HCT116 (cell line): ENCODE results near the gene SCPEP1. TPM values are rescaled to one million over a fixed set of nuclear protein-coding genes. Genes with fewer than 3 reads are reported as not detected.
A peak's percentile ranks its signal among the peaks of the same experiment; 100 is the strongest.

Source experiments
- ATAC-seq: fragments of 200-7000 bp; cut with Tn5 transposase; 2 replicates; pipeline ENCODE4 v1.9.1; 2020; ENCODE audit warnings: mild to moderate bottlenecking, moderate library complexity
- BruUV-seq: library from RNA; stranded (reverse); fragments of 400-500 nt; replicated peaks from 2 replicates; lab custom pipeline; 2021; lab: Mats Ljungman, UMichigan
- CTCF ChIA-PET: fragments of 300-600 bp; sonication (Branson Sonifier 250); formaldehyde crosslinking; loops from one replicate; lab custom pipeline; 2021; ENCODE audit warnings: antibody characterized with exemption; lab: Charles Lee
- POLR2A ChIA-PET: fragments of 300-600, 350-600 bp; sonication (Branson Sonifier 250); formaldehyde crosslinking; loops from one replicate; lab custom pipeline; 2021; ENCODE audit warnings: antibody characterized with exemption; lab: Charles Lee
- RAD21 ChIA-PET, 2 experiments: fragments of 300-600 bp; sonication (Branson Sonifier 250); formaldehyde crosslinking; loops; one replicate each; lab custom pipeline; 2023; ENCODE audit warnings: low total read pairs in 2 of 2; ENCODE audit not compliant: uncharacterized antibody in 2 of 2, unreplicated experiment in 2 of 2, low non-redundant PET in 1 of 2; lab: Charles Lee
- DNase-seq: peaks from one replicate; pipeline ENCODE4 v3.0.0-alpha.2; 2010; ENCODE audit warnings: low read depth, low spot score
- H2AFZ ChIP-seq: fragments of 200-600 bp; shearing (Covaris generic), sonication (generic); 2 replicates; pipeline ENCODE4 v1.6.1; 2017; ENCODE audit warnings: low read depth, mixed run types, mixed read lengths, antibody characterized with exemption, low read length; ENCODE audit not compliant: poor library complexity, severe bottlenecking
- H3K27ac ChIP-seq: 2 replicates; pipeline ENCODE4 v1.5.1; 2012; ENCODE audit warnings: low read depth, low read length
- H3K27me3 ChIP-seq: fragments of 200-600 bp; sonication (generic); 2 replicates; pipeline ENCODE4 v1.6.1; 2016; ENCODE audit warnings: mixed run types, low read length, mixed read lengths; ENCODE audit not compliant: insufficient read depth
- H3K36me3 ChIP-seq, 2 experiments: fragments of 200-500 bp in 1 of 2; fragments of 200-600 bp in 1 of 2; sonication (Bioruptor generic) in 1 of 2; sonication (generic) in 1 of 2; 2 replicates each; pipeline versions ENCODE4 v1.5.1 to v1.6.1; 2014 to 2016; ENCODE audit warnings: low read length in 2 of 2, inconsistent platforms in 1 of 2, mixed read lengths in 1 of 2, mixed run types in 1 of 2; ENCODE audit not compliant: insufficient read depth in 2 of 2, control insufficient read depth in 1 of 2
- H3K4me1 ChIP-seq, 2 experiments: fragments of 200-600 bp in 1 of 2; sonication (generic) in 1 of 2; 2 replicates each; pipeline versions ENCODE4 v1.5.1 to v1.6.1; 2012 to 2017; ENCODE audit warnings: low read length in 2 of 2, inconsistent platforms in 1 of 2, mild to moderate bottlenecking in 1 of 2, mixed read lengths in 1 of 2, mixed run types in 1 of 2, moderate library complexity in 1 of 2; ENCODE audit not compliant: insufficient read depth in 2 of 2, control insufficient read depth in 1 of 2
- H3K4me2 ChIP-seq: fragments of 200-600 bp; sonication (generic); 2 replicates; pipeline ENCODE4 v1.6.1; 2017; ENCODE audit warnings: mixed run types, low read length, mixed read lengths
- H3K4me3 ChIP-seq, 2 experiments: fragments of 200-600 bp in 1 of 2; sonication (generic) in 1 of 2; replicated peaks in 1 of 2; 2 replicates each; pipeline ENCODE4 v1.5.1; 2011 to 2016; ENCODE audit warnings: low read length in 2 of 2, control low read depth in 1 of 2, low read depth in 1 of 2, mild to moderate bottlenecking in 1 of 2, mixed read lengths in 1 of 2, mixed run types in 1 of 2
- H3K79me2 ChIP-seq: fragments of 200-600 bp; sonication (generic); 2 replicates; pipeline ENCODE4 v1.6.1; 2017; ENCODE audit warnings: mild to moderate bottlenecking, mixed run types, low read length, moderate library complexity, mixed read lengths; ENCODE audit not compliant: insufficient read depth
- H3K9ac ChIP-seq: fragments of 200-600 bp; sonication (generic); 2 replicates; pipeline ENCODE4 v1.6.1; 2016; ENCODE audit warnings: low read length, mixed read lengths
- H3K9me2 ChIP-seq: fragments of 200-600 bp; sonication (generic), shearing (Covaris generic); 2 replicates; pipeline ENCODE4 v1.6.1; 2017; ENCODE audit warnings: mixed run types, mild to moderate bottlenecking, moderate library complexity; ENCODE audit not compliant: insufficient read depth
- H3K9me3 ChIP-seq, 2 experiments: fragments of 200-500 bp in 1 of 2; fragments of 200-600 bp in 1 of 2; sonication (Bioruptor generic) in 1 of 2; sonication (generic) in 1 of 2; 2 replicates each; pipeline ENCODE4 v1.6.1; 2014 to 2017; ENCODE audit warnings: low read length in 2 of 2, mixed read lengths in 2 of 2, inconsistent platforms in 1 of 2, low read depth in 1 of 2, mild to moderate bottlenecking in 1 of 2, mixed run types in 1 of 2, moderate library complexity in 1 of 2; ENCODE audit not compliant: control insufficient read depth in 1 of 2, insufficient read depth in 1 of 2
- H4K20me1 ChIP-seq: fragments of 200-600 bp; sonication (generic), shearing (Covaris generic); 2 replicates; pipeline ENCODE4 v1.6.1; 2017; ENCODE audit warnings: mixed run types, mild to moderate bottlenecking, moderate library complexity; ENCODE audit not compliant: insufficient read depth
- ATF3 ChIP-seq: IDR thresholded peaks from 2 replicates; pipeline ENCODE4 v1.6.1; 2012
- CBX3 ChIP-seq: IDR thresholded peaks from 2 replicates; pipeline ENCODE4 v1.6.1; 2012; ENCODE audit warnings: low read depth
- ELF1 ChIP-seq: IDR thresholded peaks from 2 replicates; pipeline ENCODE4 v1.6.1; 2012; ENCODE audit warnings: low read depth, borderline replicate concordance
- FOSL1 ChIP-seq: IDR thresholded peaks from 2 replicates; pipeline ENCODE4 v1.6.1; 2012; ENCODE audit warnings: low read depth
- POLR2A ChIP-seq: IDR thresholded peaks from 2 replicates; pipeline ENCODE4 v1.7.0; 2011; ENCODE audit warnings: borderline replicate concordance; ENCODE audit not compliant: insufficient read depth, insufficient read length; ENCODE audit errors: extremely low read depth
- POLR2AphosphoS5 ChIP-seq: IDR thresholded peaks from 2 replicates; pipeline ENCODE4 v1.6.1; 2011; ENCODE audit warnings: mild to moderate bottlenecking, low read depth, low read length, moderate library complexity
- RAD21 ChIP-seq: IDR thresholded peaks from 2 replicates; pipeline ENCODE4 v1.6.1; 2012; ENCODE audit warnings: low read depth, mild to moderate bottlenecking
- TCF7L2 ChIP-seq: IDR thresholded peaks from 2 replicates; pipeline ENCODE4 v1.7.0; 2011; ENCODE audit warnings: borderline replicate concordance, inconsistent platforms; ENCODE audit not compliant: insufficient read depth, insufficient read length; ENCODE audit errors: extremely low read depth
- YY1 ChIP-seq: IDR thresholded peaks from 2 replicates; pipeline ENCODE4 v1.6.1; 2011; ENCODE audit warnings: low read length, low read depth, moderate library complexity, mild to moderate bottlenecking; ENCODE audit not compliant: insufficient replicate concordance; ENCODE audit errors: extremely low read depth
- ZFX ChIP-seq: fragments of 450-650 bp; IDR thresholded peaks from 2 replicates; pipeline ENCODE4 v1.6.1; 2017
- intact Hi-C: fragments of 100-400 bp; cut with micrococcal nuclease; formaldehyde crosslinking; loops from 2 replicates; pipeline ENCODE4 v1.10.0; 2022
- total RNA-seq: library from RNA; stranded (reverse); gene quantifications from one replicate; pipeline ENCODE4 v1.2.1, GENCODE V29; 2021; ENCODE audit not compliant: unreplicated experiment
- TF ChIP-seq, protein P1 (sequence below): IDR thresholded peaks from 2 replicates; pipeline ENCODE4 v1.6.1; 2011; ENCODE audit warnings: mild to moderate bottlenecking, low read length, moderate library complexity; ENCODE audit not compliant: insufficient replicate concordance; ENCODE audit errors: extremely low read depth
- TF ChIP-seq, protein P2 (sequence below), 3 experiments: fragments of 200-600 bp in 1 of 3; sonication (generic) in 1 of 3; IDR thresholded peaks in 2 of 3; conservative IDR thresholded peaks in 1 of 3; 2 replicates each; pipeline ENCODE4 v1.5.1; 2012 to 2017; ENCODE audit warnings: low read depth in 2 of 3, low read length in 2 of 3, antibody characterized with exemption in 1 of 3, borderline replicate concordance in 1 of 3, control low read depth in 1 of 3, mild to moderate bottlenecking in 1 of 3, mixed read lengths in 1 of 3, mixed run types in 1 of 3, moderate library complexity in 1 of 3; ENCODE audit not compliant: insufficient read depth in 1 of 3

Gene SCPEP1
- total RNA-seq, 1 experiment from 2014 or later, result 28.3 TPM

DNA sequence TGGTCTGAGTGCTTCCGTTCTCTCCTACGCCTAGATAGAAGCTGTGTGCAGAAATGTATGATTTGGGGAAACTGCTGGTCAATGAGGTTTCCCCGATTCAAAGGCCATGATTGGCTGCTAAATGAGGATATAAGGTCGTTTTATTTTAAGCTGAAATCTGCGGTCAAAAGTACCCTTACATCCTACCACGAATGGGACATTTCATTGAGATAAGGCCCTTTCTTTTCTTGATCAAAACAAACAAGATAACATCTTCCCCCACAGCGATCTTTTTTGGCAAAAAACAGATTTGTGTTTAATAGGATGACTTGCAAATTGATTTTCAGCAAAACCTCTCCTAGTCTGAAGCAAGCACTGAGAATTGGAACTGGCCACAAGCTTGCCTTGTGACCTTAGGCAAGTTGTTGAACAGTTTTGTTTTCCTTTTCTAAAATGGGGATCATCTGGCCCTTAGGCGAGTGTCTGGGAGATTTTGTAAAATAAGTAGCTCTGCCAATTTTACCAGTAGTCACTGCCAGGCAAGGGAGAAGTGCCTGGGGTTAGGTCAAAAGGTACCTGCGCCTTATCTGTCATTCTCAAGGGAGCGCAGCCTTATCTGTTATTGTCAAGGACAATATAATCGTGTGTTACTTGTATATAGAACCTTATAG lies 635 bp downstream of the SCPEP1 start:
- POLR2A ChIA-PET, result interaction anchor here (0.6 to 2.5 kb wide), 10 partner anchors 9 to 208 kb away, joined by 3 to 11 read pairs (median 4); partner anchors contain the start of genes COIL and TRIM25
- Histone ChIP-seq H3K4me1 (peaks cover 8 to 14% of the 10 kb centered on the region in 2 experiments; a peak in 3 of 4 replicates), H3K9me3 (no peaks in the 10 kb centered on the region), H3K9me2 (no peaks in the 10 kb centered on the region), H4K20me1 (no peaks in the 10 kb centered on the region), H3K9ac (peak overlapping the region; percentile 60), H3K4me3 (peak overlapping the region; percentile 60 to 74), H3K27me3 (no peaks in the 10 kb centered on the region), H3K4me2 (peak overlapping the region; percentile 95), H3K27ac (no peak overlapping the region), H3K79me2 (no peaks in the 10 kb centered on the region), H2AFZ (peak overlapping the region; percentile 94)
- intact Hi-C loops, result no loop called here
- TSS peak; percentile 75 for BruUV-seq
- CTCF ChIA-PET, result interaction anchor here (0.6 to 2.1 kb wide), 6 partner anchors 10 to 159 kb away, joined by 3 to 7 read pairs (median 3); partner anchors contain the start of genes AKAP1 and COIL
- RAD21 ChIA-PET, result no interaction called here
- ATAC-seq (peak; percentile 2; the same call in 1 of the 2 replicates), DNase-seq (no peak)
- TF ChIP-seq ATF3, result no peak
- TF ChIP-seq FOSL1, result no peak
- 0 out of 2 replicates have a peak, but pooled peaks have one; percentile 11 for TF ChIP-seq CBX3
- TF ChIP-seq RAD21, result no peak
- TF ChIP-seq, all 23 proteins: peak for 1
- no peaks in the 10 kb centered on the region for H3K36me3 ChIP-seq

DNA sequence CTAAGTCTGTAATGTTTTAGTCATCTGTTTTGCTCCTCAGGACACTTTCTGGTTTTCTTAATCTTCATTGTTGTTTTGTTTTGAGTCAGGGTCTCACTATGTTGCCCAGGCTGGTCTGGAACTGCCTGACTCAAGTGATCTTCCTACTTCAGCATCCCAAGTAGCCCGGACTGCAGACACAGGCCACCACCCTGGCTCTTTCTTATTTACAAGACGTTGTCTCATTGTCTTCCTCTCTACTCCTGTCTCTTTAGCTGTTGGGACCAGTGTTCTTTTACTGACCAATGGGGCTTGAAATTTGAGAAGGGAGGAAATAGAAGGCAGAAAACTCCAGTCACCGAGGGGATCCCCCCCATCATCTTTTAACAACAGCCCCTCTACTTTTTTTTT lies 1.2 kb downstream of the SCPEP1 start:
- H3K9me2 ChIP-seq, result no peaks in the 10 kb centered on the region
- H3K79me2 ChIP-seq, result no peaks in the 10 kb centered on the region
- H3K9ac ChIP-seq, result no peak overlapping the region
- DNase-seq (no peak), ATAC-seq (no peak)
- no peaks in the 10 kb centered on the region for H3K27me3 ChIP-seq
- BruUV-seq, result no TSS peak
- H3K9me3 ChIP-seq, result no peaks in the 10 kb centered on the region
- peak overlapping the region; percentile 95 for H3K4me2 ChIP-seq
- H2AFZ ChIP-seq, result no peak overlapping the region
- H4K20me1 ChIP-seq, result no peaks in the 10 kb centered on the region
- H3K4me1 ChIP-seq, result peaks cover 8 to 14% of the 10 kb centered on the region in 2 experiments; a peak in 3 of 4 replicates
- CTCF ChIA-PET, result interaction anchor here (2.1 kb wide), 1 partner anchor 18 kb away, joined by 7 read pairs; the partner anchor contains the start of gene COIL
- intact Hi-C loops, result no loop called here
- no peak overlapping the region for H3K4me3 ChIP-seq
- RAD21 ChIA-PET, result no interaction called here
- no peak overlapping the region for H3K27ac ChIP-seq
- no peaks in the 10 kb centered on the region for H3K36me3 ChIP-seq
- TF ChIP-seq, protein P1, sequence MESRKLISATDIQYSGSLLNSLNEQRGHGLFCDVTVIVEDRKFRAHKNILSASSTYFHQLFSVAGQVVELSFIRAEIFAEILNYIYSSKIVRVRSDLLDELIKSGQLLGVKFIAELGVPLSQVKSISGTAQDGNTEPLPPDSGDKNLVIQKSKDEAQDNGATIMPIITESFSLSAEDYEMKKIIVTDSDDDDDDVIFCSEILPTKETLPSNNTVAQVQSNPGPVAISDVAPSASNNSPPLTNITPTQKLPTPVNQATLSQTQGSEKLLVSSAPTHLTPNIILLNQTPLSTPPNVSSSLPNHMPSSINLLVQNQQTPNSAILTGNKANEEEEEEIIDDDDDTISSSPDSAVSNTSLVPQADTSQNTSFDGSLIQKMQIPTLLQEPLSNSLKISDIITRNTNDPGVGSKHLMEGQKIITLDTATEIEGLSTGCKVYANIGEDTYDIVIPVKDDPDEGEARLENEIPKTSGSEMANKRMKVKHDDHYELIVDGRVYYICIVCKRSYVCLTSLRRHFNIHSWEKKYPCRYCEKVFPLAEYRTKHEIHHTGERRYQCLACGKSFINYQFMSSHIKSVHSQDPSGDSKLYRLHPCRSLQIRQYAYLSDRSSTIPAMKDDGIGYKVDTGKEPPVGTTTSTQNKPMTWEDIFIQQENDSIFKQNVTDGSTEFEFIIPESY, result no peak
- TF ChIP-seq, protein P2, sequence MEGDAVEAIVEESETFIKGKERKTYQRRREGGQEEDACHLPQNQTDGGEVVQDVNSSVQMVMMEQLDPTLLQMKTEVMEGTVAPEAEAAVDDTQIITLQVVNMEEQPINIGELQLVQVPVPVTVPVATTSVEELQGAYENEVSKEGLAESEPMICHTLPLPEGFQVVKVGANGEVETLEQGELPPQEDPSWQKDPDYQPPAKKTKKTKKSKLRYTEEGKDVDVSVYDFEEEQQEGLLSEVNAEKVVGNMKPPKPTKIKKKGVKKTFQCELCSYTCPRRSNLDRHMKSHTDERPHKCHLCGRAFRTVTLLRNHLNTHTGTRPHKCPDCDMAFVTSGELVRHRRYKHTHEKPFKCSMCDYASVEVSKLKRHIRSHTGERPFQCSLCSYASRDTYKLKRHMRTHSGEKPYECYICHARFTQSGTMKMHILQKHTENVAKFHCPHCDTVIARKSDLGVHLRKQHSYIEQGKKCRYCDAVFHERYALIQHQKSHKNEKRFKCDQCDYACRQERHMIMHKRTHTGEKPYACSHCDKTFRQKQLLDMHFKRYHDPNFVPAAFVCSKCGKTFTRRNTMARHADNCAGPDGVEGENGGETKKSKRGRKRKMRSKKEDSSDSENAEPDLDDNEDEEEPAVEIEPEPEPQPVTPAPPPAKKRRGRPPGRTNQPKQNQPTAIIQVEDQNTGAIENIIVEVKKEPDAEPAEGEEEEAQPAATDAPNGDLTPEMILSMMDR (IDR thresholded peaks at IDR 0.05 in 2 of 3, conservative IDR thresholded peaks at IDR 0.05 in 1 of 3; ENCODE audit: borderline replicate concordance in 1 of 3, insufficient read depth in 1 of 3, low read depth in 2 of 3, low read length in 2 of 3), result no peak
- TF ChIP-seq YY1, result no peak
- no peak for TF ChIP-seq TCF7L2
- TF ChIP-seq POLR2A, result no peak
- TF ChIP-seq POLR2AphosphoS5, result no peak
- TF ChIP-seq ELF1, result no peak
- TF ChIP-seq ZFX, result no peak
- no peak for TF ChIP-seq FOSL1
- TF ChIP-seq, all 23 proteins: peak for 0
- POLR2A ChIA-PET, result interaction anchor here (1.0 to 2.5 kb wide), 2 partner anchors 8 to 18 kb away, joined by 3 to 9 read pairs; partner anchors contain the start of gene COIL
